Nephron progenitor cell (in vitro differentiated cells): ENCODE results near the gene BCL2L14.
A peak's percentile ranks its signal among the peaks of the same experiment; 100 is the strongest.
"Not testable (repeated sequence)": the region's sequence is repeated elsewhere in the genome, so short reads cannot be mapped to it uniquely, and the experiment has no call there.

Source experiments
- DNase-seq: peaks from one replicate; pipeline ENCODE4 v3.0.0; 2021
- H3K27ac Mint-ChIP-seq: 2 replicates; pipeline ENCODE4 v1.8.0; 2021; ENCODE audit warnings: mild to moderate bottlenecking, moderate library complexity, mixed read lengths
- H3K27me3 Mint-ChIP-seq: 2 replicates; pipeline ENCODE4 v1.8.0; 2021; ENCODE audit warnings: mild to moderate bottlenecking, low read depth, mixed read lengths; ENCODE audit not compliant: poor library complexity
- H3K36me3 Mint-ChIP-seq: 2 replicates; pipeline ENCODE4 v1.8.0; 2021; ENCODE audit warnings: low read depth, mixed read lengths
- H3K4me1 Mint-ChIP-seq: 2 replicates; pipeline ENCODE4 v1.8.0; 2021; ENCODE audit warnings: mixed read lengths
- H3K4me3 Mint-ChIP-seq: 2 replicates; pipeline ENCODE4 v1.8.0; 2021; ENCODE audit warnings: mild to moderate bottlenecking, moderate library complexity, mixed read lengths
- H3K9me3 Mint-ChIP-seq: 2 replicates; pipeline ENCODE4 v1.8.0; 2021; ENCODE audit warnings: mild to moderate bottlenecking, moderate library complexity, mixed read lengths
- TF ChIP-seq, protein P1 (sequence below): fragments of 200-600 bp; sonication (generic); IDR thresholded peaks from 2 replicates; pipeline ENCODE4 v1.5.0; 2021; ENCODE audit warnings: antibody characterized with exemption

BCL2L14 gene

DNA sequence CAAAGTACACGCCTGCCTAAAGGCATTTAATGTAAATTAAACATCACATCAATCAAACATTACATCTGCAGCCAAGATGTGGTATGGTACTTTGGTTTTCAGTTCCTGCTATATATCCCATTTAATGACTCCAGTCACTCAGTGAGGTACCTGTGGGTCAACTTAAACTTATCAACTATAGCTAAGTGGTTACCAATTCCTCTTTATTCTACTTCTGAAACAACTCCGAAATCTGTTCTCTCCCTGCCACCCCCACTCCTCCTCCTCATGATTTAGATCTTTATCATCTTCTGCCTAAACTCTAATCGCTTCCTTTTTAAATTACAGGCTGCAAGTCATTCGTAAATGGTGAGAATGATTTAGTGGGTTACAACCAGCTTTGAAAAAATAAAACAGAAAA lies 57.9 kb downstream of the BCL2L14 start:
- DNase-seq = no peak
- no peak overlapping the region for H3K4me3 Mint-ChIP-seq
- peaks cover 89% of the 10 kb centered on the region for H3K36me3 Mint-ChIP-seq
- H3K9me3 Mint-ChIP-seq = no peaks in the 10 kb centered on the region
- peaks cover 3% of the 10 kb centered on the region for H3K27me3 Mint-ChIP-seq
- TF ChIP-seq, protein P1, sequence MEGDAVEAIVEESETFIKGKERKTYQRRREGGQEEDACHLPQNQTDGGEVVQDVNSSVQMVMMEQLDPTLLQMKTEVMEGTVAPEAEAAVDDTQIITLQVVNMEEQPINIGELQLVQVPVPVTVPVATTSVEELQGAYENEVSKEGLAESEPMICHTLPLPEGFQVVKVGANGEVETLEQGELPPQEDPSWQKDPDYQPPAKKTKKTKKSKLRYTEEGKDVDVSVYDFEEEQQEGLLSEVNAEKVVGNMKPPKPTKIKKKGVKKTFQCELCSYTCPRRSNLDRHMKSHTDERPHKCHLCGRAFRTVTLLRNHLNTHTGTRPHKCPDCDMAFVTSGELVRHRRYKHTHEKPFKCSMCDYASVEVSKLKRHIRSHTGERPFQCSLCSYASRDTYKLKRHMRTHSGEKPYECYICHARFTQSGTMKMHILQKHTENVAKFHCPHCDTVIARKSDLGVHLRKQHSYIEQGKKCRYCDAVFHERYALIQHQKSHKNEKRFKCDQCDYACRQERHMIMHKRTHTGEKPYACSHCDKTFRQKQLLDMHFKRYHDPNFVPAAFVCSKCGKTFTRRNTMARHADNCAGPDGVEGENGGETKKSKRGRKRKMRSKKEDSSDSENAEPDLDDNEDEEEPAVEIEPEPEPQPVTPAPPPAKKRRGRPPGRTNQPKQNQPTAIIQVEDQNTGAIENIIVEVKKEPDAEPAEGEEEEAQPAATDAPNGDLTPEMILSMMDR = no peak
- no peaks in the 10 kb centered on the region for H3K4me1 Mint-ChIP-seq
- peak overlapping the region; percentile 47 for H3K27ac Mint-ChIP-seq

DNA sequence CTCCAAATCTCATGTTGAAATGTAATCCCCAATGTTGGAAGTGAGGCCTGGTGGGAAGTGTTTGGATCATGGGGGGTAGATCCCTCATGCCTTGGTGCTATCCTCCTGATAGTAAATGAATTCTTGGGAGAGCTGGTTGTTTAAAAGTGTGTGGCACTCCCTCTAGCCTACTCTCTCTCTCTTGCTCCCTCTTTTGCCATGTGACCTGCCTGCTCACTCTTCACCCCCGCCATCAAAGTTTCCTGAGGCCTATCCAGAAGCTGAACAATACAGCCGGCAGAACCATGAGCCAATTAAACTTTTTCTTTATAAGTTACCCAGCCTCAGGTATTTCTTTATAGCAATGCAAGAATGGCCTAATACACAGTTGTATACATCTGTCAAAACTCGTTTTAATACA lies 62.5 kb downstream of the BCL2L14 start:
- Mint-ChIP-seq H3K4me1 (no peaks in the 10 kb centered on the region), H3K27ac (no peak overlapping the region), H3K9me3 (no peaks in the 10 kb centered on the region), H3K4me3 (no peak overlapping the region), H3K36me3 (peaks cover 79% of the 10 kb centered on the region), H3K27me3 (no peaks in the 10 kb centered on the region)
- TF ChIP-seq, protein P1 = no peak
- DNase-seq = no peak

DNA sequence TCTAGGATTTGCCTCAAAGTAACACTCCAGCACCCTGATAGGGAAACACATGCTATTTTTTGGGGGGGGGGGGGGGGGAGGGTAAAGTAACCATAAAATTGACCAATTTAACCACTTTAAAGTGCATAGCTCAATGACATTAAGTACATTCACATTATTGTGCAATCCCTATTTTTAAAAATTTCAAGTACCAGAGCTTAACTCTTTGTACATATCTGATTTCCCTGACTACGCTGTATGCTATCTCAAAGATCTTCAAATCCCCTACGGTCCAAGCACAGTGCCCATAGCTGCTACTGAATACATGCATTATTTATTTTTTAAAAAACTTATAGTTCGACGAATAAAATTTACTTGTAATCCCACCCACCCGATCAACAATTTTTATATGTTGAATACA lies 63.0 kb downstream of the BCL2L14 start:
- H3K36me3 Mint-ChIP-seq = peaks cover 81% of the 10 kb centered on the region

DNA sequence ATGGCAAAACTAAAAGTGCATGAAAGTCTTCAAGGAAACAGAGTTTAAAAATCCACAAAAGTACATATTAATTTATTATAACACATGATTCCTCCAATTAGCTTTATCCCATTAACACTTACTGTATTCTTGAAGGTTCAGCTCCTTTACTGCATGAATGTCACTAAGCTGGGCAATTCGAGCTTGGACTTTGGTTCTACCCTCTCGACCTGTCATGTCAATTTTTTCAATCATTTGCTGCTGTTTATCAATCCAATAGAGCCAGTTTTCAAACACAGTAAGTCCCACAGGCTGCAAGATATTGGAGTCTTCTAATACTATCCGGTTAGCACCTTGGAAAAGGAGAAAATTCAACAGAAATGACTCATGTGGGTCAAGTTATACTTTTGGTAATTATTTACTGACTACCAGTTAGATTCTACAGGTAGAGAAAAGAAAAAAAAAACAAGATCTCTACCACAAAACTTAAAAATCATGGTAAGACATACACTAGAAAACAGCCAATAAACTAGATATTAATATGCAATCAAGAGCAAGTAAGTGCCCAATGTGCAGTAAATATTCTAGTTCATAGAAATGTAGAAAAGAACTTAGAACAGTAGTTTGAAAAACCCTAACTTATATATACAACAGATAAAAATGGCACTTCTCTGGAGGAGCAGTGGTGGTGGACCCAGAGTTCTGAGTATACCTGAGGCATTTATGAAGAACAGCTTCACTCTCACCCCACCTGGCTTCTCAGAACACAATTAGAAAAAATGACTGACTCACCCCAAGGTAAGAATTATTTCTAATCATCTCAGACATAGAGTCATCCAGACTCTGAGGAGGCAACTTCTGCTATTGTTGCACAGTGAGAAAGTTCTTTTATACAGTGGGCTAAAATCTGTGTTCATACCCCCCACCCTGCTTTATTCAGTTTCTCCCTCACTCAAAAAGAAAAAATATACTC lies 67.7 kb downstream of the BCL2L14 start:
- no peak for DNase-seq
- no peaks in the 10 kb centered on the region for H3K27me3 Mint-ChIP-seq
- H3K36me3 Mint-ChIP-seq = peaks cover 64% of the 10 kb centered on the region

More for the DNA sequence above, 63.0 kb downstream of the BCL2L14 start:
- Mint-ChIP-seq H3K27me3 (no peaks in the 10 kb centered on the region), H3K4me1 (no peaks in the 10 kb centered on the region), H3K27ac (no peak overlapping the region), H3K4me3 (no peak overlapping the region), H3K9me3 (no peaks in the 10 kb centered on the region)
- TF ChIP-seq, protein P1 = no peak
- no peak for DNase-seq

DNA sequence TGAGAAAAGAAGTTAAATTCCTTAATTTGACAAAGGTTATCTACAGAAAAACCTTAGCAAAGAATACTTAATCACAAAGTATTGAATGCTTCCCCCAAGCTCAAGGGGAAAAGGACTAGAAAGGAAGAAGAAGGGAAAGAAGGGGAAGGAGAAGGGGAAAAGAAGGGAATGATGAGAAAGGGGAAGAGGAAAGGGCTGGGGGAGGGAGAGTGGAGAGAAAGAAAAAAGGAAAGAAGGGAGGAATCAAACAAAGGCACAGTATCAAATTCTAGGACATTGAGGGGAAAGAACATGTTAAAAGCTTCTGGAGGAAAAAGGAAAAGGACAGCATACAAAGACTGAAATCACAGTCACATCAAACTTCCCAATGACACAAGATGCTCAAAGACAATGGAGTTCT lies 70.3 kb downstream of the BCL2L14 start:
- Mint-ChIP-seq H3K27me3 (no peaks in the 10 kb centered on the region), H3K4me1 (no peaks in the 10 kb centered on the region), H3K9me3 (no peaks in the 10 kb centered on the region), H3K27ac (peak overlapping the region; percentile 89), H3K4me3 (no peak overlapping the region), H3K36me3 (peaks cover 72% of the 10 kb centered on the region)
- TF ChIP-seq, protein P1 = no peak
- DNase-seq = no peak

More for the DNA sequence above, 67.7 kb downstream of the BCL2L14 start:
- Mint-ChIP-seq H3K4me3 (no peak overlapping the region), H3K27ac (no peak overlapping the region), H3K4me1 (no peaks in the 10 kb centered on the region), H3K9me3 (no peaks in the 10 kb centered on the region)
- TF ChIP-seq, protein P1 = no peak

DNA sequence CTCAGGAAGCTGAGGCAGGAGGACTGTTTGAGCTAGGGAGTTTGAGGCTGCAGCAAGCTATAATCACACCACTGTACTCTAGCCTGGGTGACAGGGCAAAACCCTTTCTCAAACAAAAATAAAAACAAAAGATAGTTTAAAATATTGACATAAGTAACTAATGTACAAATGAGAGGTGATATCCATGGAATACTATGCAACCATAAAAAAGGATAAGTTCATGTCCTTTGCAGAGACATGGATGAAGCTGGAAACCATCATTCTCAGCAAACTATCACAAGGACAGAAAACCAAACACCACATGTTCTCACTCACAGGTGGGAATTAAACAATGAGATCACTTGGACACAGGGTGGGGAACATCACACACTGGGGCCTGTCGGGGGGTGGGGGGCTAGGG lies 73.8 kb downstream of the BCL2L14 start:
- not testable (repeated sequence) for H3K27ac Mint-ChIP-seq, DNase-seq, H3K27me3 Mint-ChIP-seq, H3K4me1 Mint-ChIP-seq, H3K9me3 Mint-ChIP-seq, H3K4me3 Mint-ChIP-seq
- peaks cover 69% of the 10 kb centered on the region for H3K36me3 Mint-ChIP-seq
